HepG2 (cell line): Measurements from ENCODE around the gene NSMCE1. TPM values are rescaled to one million over a fixed set of nuclear protein-coding genes. Genes with fewer than 3 reads are reported as not detected.

ENCODE experiments used
- ATAC-seq: fragments of 200-7000 bp; cut with Tn5 transposase; 3 replicates; pipeline ENCODE4 v1.9.1; 2020; ENCODE audit warnings: mild to moderate bottlenecking, moderate library complexity
- BruUV-seq: library from RNA; stranded (reverse); fragments of 400-500 nt; replicated peaks from 2 replicates; lab custom pipeline; 2021; lab: Mats Ljungman, UMichigan
- CTCF ChIA-PET: fragments of 300-600 bp; formaldehyde crosslinking; extraction: SDS; loops from one replicate; lab custom pipeline; 2021; ENCODE audit warnings: low total read pairs, inconsistent platforms, low intra/inter-chr PET ratio; lab: Yijun Ruan, JAX
- POLR2A ChIA-PET: fragments of 350-600 bp; sonication (Branson Sonifier 250); formaldehyde crosslinking; loops from one replicate; lab custom pipeline; 2020; ENCODE audit warnings: antibody characterized with exemption, inconsistent platforms; lab: Yijun Ruan, JAX
- DNase-seq: peaks from one replicate; pipeline ENCODE4 v3.0.0-alpha.2; 2015; ENCODE audit warnings: low spot score
- FAIRE-seq: peaks from 3 replicates; lab custom pipeline; 2011; peaks lifted over from hg19 to GRCh38; lab: Jason Lieb, UNC
- H2AFZ ChIP-seq: one replicate; pipeline ENCODE4 v1.6.1; 2011; ENCODE audit warnings: low read length, inconsistent platforms
- H3K27ac ChIP-seq: fragments of 300-600 bp; 3 replicates; pipeline ENCODE4 v1.8.0; 2011; ENCODE audit warnings: mixed run types, mild to moderate bottlenecking, mixed read lengths, low read length, inconsistent platforms; ENCODE audit not compliant: insufficient read depth; ENCODE audit errors: extremely low read length
- H3K27me3 ChIP-seq, 2 experiments: fragments of 200-600 bp in 1 of 2; 2 replicates in 1 of 2; 3 replicates in 1 of 2; pipeline versions ENCODE4 v1.6.0 to v1.8.0; 2011; ENCODE audit warnings: low read length in 2 of 2, mild to moderate bottlenecking in 2 of 2, moderate library complexity in 2 of 2, inconsistent platforms in 1 of 2; ENCODE audit not compliant: insufficient read depth in 2 of 2, control insufficient read depth in 1 of 2
- H3K36me3 ChIP-seq, 2 experiments: fragments of 200-600 bp in 1 of 2; replicated peaks in 1 of 2; 2 replicates in 1 of 2; 3 replicates in 1 of 2; pipeline versions ENCODE4 v1.5.1 to v1.8.0; 2011; ENCODE audit warnings: low read length in 2 of 2, inconsistent platforms in 1 of 2; ENCODE audit not compliant: insufficient read depth in 2 of 2, control insufficient read depth in 1 of 2
- H3K4me1 ChIP-seq: 2 replicates; pipeline ENCODE4 v1.5.1; 2012; ENCODE audit warnings: low read length, inconsistent platforms; ENCODE audit not compliant: insufficient read depth
- H3K4me2 ChIP-seq: 2 replicates; pipeline ENCODE4 v1.6.0; 2011; ENCODE audit warnings: low read depth, low read length, inconsistent platforms
- H3K4me3 ChIP-seq, 3 experiments: fragments of 200-600 bp in 1 of 3; sonication (generic), shearing (Covaris generic) in 1 of 3; replicated peaks in 1 of 3; 2 replicates each; pipeline ENCODE4 v1.5.1; 2011 to 2016; ENCODE audit warnings: low read length in 3 of 3, inconsistent platforms in 2 of 3, low read depth in 2 of 3, mild to moderate bottlenecking in 2 of 3, control low read depth in 1 of 3, mixed read lengths in 1 of 3; ENCODE audit not compliant: insufficient read depth in 1 of 3
- H3K79me2 ChIP-seq: one replicate; pipeline ENCODE4 v1.6.1; 2011; ENCODE audit warnings: low read length, inconsistent platforms; ENCODE audit not compliant: insufficient read depth
- H3K9ac ChIP-seq: 2 replicates; pipeline ENCODE4 v1.6.0; 2011; ENCODE audit warnings: mild to moderate bottlenecking, low read depth, low read length, inconsistent platforms; ENCODE audit not compliant: insufficient read depth
- H3K9me3 ChIP-seq: 2 replicates; pipeline ENCODE4 v1.5.1; 2012; ENCODE audit warnings: mild to moderate bottlenecking, low read length
- H4K20me1 ChIP-seq: 2 replicates; pipeline ENCODE4 v1.6.0; 2011; ENCODE audit warnings: inconsistent platforms, mild to moderate bottlenecking, low read length, moderate library complexity; ENCODE audit not compliant: insufficient read depth
- KLF6 ChIP-seq: IDR thresholded peaks from 2 replicates; pipeline ENCODE4 v1.8.0; 2016; ENCODE audit warnings: missing biosample characterization, missing genetic modification reagents
- NAIF1 ChIP-seq: sonication (generic); formaldehyde crosslinking; IDR thresholded peaks from 2 replicates; pipeline ENCODE4 v1.5.0; 2020; ENCODE audit warnings: mild to moderate bottlenecking, missing genetic modification reagents, borderline replicate concordance
- ONECUT2 ChIP-seq: sonication (generic); formaldehyde crosslinking; IDR thresholded peaks from 2 replicates; pipeline ENCODE4 v1.4.0; 2020; ENCODE audit warnings: missing genetic modification reagents
- PTBP1 ChIP-seq: fragments of 200-400 bp; formaldehyde crosslinking; IDR thresholded peaks from 2 replicates; pipeline ENCODE4 v1.6.1; 2018; ENCODE audit warnings: low read length, low read depth; ENCODE audit not compliant: poor library complexity, severe bottlenecking
- SNAPC2 ChIP-seq: sonication (generic); formaldehyde crosslinking; IDR thresholded peaks from 2 replicates; pipeline ENCODE4 v1.8.1; 2022; ENCODE audit warnings: mild to moderate bottlenecking, missing genetic modification reagents
- TEAD3 ChIP-seq: optimal IDR thresholded peaks from 2 replicates; pipeline ENCODE3; 2016; ENCODE audit warnings: borderline replicate concordance
- ZNF260 ChIP-seq: sonication (generic); formaldehyde crosslinking; IDR thresholded peaks from 2 replicates; pipeline ENCODE4 v1.4.0; 2020; ENCODE audit warnings: missing genetic modification reagents, low read depth, mild to moderate bottlenecking, borderline replicate concordance
- ZNF264 ChIP-seq: sonication (generic); formaldehyde crosslinking; IDR thresholded peaks from 2 replicates; pipeline ENCODE4 v1.4.0; 2020; ENCODE audit warnings: missing genetic modification reagents
- WGBS: methylation state at CpG from one replicate; pipeline ENCODE4 v1.1.6; 2017; ENCODE audit warnings: low lambda C conversion rate; 5-methylcytosine and 5-hydroxymethylcytosine counted together
- in situ Hi-C: cut with HindIII; loops from 2 replicates; pipeline ENCODE4 v1.10.0; 2017; ENCODE audit warnings: low pct_unique_long_range_greater_than_20kb; ENCODE audit not compliant: extremely low pct_ligation_motif_present
- intact Hi-C: fragments of 100-400 bp; cut with micrococcal nuclease; formaldehyde crosslinking; loops from one replicate; pipeline ENCODE4 v1.10.0; 2022; ENCODE audit not compliant: unreplicated experiment
- polyA plus RNA-seq, 8 experiments: library from polyadenylated mRNA; depleted of rRNA in 3 of 8; stranded (reverse) in 7 of 8; unstranded in 1 of 8; fragments of >200 nt; fragmentation: Illumina TruSeq in 4 of 8; extraction: Trizol in 4 of 8; gene quantifications; 2 replicates each; pipeline versions ENCODE4 v1.2.1 to v1.2.3, GENCODE V29; 2011 to 2016; ENCODE audit warnings: low read depth in 4 of 8, missing spikeins in 1 of 8, mixed read lengths in 1 of 8; ENCODE audit not compliant: insufficient read depth in 1 of 8
- total RNA-seq, 5 experiments: library from RNA; depleted of rRNA; stranded (reverse); fragments of >200 nt; fragmentation: Illumina TruSeq; extraction: Trizol; gene quantifications; 2 replicates each; pipeline ENCODE4 v1.2.3, GENCODE V29; 2016; ENCODE audit warnings: low read depth in 1 of 5
- TF ChIP-seq, protein P1 (sequence below): sonication (generic); formaldehyde crosslinking; IDR thresholded peaks from 2 replicates; pipeline ENCODE4 v1.8.1; 2022; ENCODE audit warnings: mild to moderate bottlenecking, missing genetic modification reagents
- TF ChIP-seq, protein P2 (sequence below): sonication (generic); formaldehyde crosslinking; IDR thresholded peaks from 2 replicates; pipeline ENCODE4 v1.5.0; 2020; ENCODE audit warnings: mild to moderate bottlenecking, missing genetic modification reagents
- TF ChIP-seq, protein P3 (sequence below): sonication (generic); formaldehyde crosslinking; IDR thresholded peaks from 2 replicates; pipeline ENCODE4 v1.8.0; 2022; ENCODE audit warnings: mild to moderate bottlenecking, missing genetic modification reagents; ENCODE audit not compliant: insufficient replicate concordance

NSMCE1 gene
- total and polyA plus RNA-seq, 2 of the 13 experiments (the other 11 are each of a cell fraction or from before 2014, with no cell fraction given) = 42.7 to 52.9 TPM

DNA sequence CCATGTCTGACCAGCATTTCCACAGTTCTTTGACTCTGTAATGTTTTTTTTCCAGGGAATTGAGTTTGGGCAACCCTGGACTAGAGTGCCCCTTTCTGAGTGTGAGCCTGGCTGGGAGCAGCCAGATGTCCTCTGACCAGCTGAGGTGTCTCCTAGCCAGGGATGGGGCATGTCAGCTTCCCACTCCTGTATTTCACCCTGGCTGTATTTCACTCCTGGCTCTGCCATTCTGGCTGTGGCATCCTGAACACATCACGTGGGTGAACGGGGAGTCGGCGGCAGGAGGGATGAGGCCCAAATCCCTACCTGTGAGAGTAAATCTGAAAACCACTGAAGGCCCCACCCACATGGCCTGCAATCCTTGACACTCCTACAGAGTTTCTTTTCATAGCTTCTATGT lies 34.0 kb downstream of the NSMCE1 start:
- DNase-seq (no peak), FAIRE-seq (no peak), ATAC-seq (no peak)
- in situ Hi-C loops = loop anchor here (5.0 kb wide), 1 partner anchor 133 kb away; no protein-coding TSS in a partner anchor
- H3K9ac ChIP-seq = no peak overlapping the region
- H4K20me1 ChIP-seq = no peaks in the 10 kb centered on the region
- ChIA-PET CTCF (interaction anchor here (1.2 to 3.2 kb wide), 6 partner anchors 55 to 223 kb away, joined by 4 to 29 read pairs (median 7); no protein-coding TSS in a partner anchor), POLR2A (interaction anchor here (0.8 to 2.0 kb wide), 4 partner anchors 33 to 140 kb away, joined by 4 to 11 read pairs (median 4); no protein-coding TSS in a partner anchor)
- H3K4me1 ChIP-seq = no peaks in the 10 kb centered on the region
- H2AFZ ChIP-seq = no peak overlapping the region
- 49% methylated on average over 4 of the region's 4 CpGs for WGBS
- H3K79me2 ChIP-seq = no peaks in the 10 kb centered on the region
- H3K4me2 ChIP-seq = no peak overlapping the region
- H3K4me3 ChIP-seq = no peak overlapping the region
- no peak overlapping the region for H3K27ac ChIP-seq
- BruUV-seq = no TSS peak
- no peaks in the 10 kb centered on the region for H3K9me3 ChIP-seq
- intact Hi-C loops = loop anchor here (1.0 to 2.0 kb wide), 4 partner anchors 30 to 222 kb away; no protein-coding TSS in a partner anchor
- peaks cover 17 to 35% of the 10 kb centered on the region in 2 experiments; a peak in 4 of 5 replicates for H3K36me3 ChIP-seq
- H3K27me3 ChIP-seq = no peaks in the 10 kb centered on the region
- no peak for TF ChIP-seq SNAPC2 (CRISPR knock-in tag)
- TF ChIP-seq, protein P1, sequence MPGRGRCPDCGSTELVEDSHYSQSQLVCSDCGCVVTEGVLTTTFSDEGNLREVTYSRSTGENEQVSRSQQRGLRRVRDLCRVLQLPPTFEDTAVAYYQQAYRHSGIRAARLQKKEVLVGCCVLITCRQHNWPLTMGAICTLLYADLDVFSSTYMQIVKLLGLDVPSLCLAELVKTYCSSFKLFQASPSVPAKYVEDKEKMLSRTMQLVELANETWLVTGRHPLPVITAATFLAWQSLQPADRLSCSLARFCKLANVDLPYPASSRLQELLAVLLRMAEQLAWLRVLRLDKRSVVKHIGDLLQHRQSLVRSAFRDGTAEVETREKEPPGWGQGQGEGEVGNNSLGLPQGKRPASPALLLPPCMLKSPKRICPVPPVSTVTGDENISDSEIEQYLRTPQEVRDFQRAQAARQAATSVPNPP (CRISPR knock-in tag) = no peak

DNA sequence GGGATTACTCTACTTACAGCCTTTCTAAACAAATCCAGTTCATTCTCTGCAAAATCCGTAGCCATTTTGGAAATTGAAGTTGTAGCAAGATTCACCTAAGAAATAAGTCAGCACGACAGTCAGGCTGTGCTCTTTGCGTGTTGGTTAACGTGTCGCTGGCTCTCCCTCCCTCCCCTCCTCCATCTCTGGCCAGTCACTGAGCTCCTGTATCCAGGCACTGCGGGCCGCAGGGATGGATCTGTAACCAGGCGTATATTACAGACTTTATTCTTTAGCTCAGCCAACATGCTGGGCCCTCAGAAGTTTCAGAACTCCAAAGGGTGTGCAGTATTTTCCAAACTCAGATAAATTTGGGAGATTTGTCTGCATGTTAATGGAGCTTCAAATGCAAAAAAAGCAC lies 34.4 kb downstream of the NSMCE1 start:
- FAIRE-seq = peak; percentile 36
- Histone ChIP-seq H3K79me2 (no peaks in the 10 kb centered on the region), H3K4me3 (no peak overlapping the region), H3K4me1 (no peaks in the 10 kb centered on the region), H3K27ac (no peak overlapping the region), H3K9me3 (no peaks in the 10 kb centered on the region), H3K27me3 (no peaks in the 10 kb centered on the region), H4K20me1 (no peaks in the 10 kb centered on the region), H2AFZ (no peak overlapping the region), H3K36me3 (peaks cover 17 to 35% of the 10 kb centered on the region in 2 experiments; a peak in 4 of 5 replicates), H3K9ac (no peak overlapping the region), H3K4me2 (no peak overlapping the region)
- 88% methylated on average over 8 of the region's 8 CpGs for WGBS
- no peak for ATAC-seq
- ChIA-PET POLR2A (interaction anchor here (0.8 to 2.0 kb wide), 3 partner anchors 34 to 51 kb away, joined by 4 to 11 read pairs (median 4); no protein-coding TSS in a partner anchor), CTCF (interaction anchor here (1.2 to 3.2 kb wide), 4 partner anchors 121 to 223 kb away, joined by 4 to 29 read pairs (median 8); no protein-coding TSS in a partner anchor)
- intact Hi-C loops (loop anchor here (2.0 kb wide), 2 partner anchors 31 to 223 kb away; no protein-coding TSS in a partner anchor), in situ Hi-C loops (loop anchor here (5.0 kb wide), 1 partner anchor 133 kb away; no protein-coding TSS in a partner anchor)
- DNase-seq = no peak
- BruUV-seq = no TSS peak
- no peak for TF ChIP-seq ZNF260 (CRISPR knock-in tag)
- TF ChIP-seq NAIF1 = no peak
- TF ChIP-seq TEAD3 (CRISPR knock-in tag) = no peak
- TF ChIP-seq, protein P2, sequence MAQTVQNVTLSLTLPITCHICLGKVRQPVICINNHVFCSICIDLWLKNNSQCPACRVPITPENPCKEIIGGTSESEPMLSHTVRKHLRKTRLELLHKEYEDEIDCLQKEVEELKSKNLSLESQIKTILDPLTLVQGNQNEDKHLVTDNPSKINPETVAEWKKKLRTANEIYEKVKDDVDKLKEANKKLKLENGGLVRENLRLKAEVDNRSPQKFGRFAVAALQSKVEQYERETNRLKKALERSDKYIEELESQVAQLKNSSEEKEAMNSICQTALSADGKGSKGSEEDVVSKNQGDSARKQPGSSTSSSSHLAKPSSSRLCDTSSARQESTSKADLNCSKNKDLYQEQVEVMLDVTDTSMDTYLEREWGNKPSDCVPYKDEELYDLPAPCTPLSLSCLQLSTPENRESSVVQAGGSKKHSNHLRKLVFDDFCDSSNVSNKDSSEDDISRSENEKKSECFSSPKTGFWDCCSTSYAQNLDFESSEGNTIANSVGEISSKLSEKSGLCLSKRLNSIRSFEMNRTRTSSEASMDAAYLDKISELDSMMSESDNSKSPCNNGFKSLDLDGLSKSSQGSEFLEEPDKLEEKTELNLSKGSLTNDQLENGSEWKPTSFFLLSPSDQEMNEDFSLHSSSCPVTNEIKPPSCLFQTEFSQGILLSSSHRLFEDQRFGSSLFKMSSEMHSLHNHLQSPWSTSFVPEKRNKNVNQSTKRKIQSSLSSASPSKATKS (CRISPR knock-in tag) = no peak
- no peak for TF ChIP-seq ONECUT2 (CRISPR knock-in tag)
- TF ChIP-seq, protein P3, sequence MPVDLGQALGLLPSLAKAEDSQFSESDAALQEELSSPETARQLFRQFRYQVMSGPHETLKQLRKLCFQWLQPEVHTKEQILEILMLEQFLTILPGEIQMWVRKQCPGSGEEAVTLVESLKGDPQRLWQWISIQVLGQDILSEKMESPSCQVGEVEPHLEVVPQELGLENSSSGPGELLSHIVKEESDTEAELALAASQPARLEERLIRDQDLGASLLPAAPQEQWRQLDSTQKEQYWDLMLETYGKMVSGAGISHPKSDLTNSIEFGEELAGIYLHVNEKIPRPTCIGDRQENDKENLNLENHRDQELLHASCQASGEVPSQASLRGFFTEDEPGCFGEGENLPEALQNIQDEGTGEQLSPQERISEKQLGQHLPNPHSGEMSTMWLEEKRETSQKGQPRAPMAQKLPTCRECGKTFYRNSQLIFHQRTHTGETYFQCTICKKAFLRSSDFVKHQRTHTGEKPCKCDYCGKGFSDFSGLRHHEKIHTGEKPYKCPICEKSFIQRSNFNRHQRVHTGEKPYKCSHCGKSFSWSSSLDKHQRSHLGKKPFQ (CRISPR knock-in tag) = no peak
- TF ChIP-seq ZNF264 = no peak
- no peak for TF ChIP-seq KLF6
- no peak for TF ChIP-seq PTBP1
